HFFc6 (cell line): ENCODE results near the gene FRMD3. TPM values are rescaled to one million over a fixed set of nuclear protein-coding genes. Genes with fewer than 3 reads are reported as not detected.

ENCODE experiments used
- DNase-seq: peaks from one replicate; pipeline ENCODE4 v3.0.0-alpha.2; 2018
- H3K27ac Mint-ChIP-seq: 2 replicates; pipeline ENCODE4 v1.8.0; 2020; ENCODE audit warnings: mild to moderate bottlenecking, mixed read lengths
- H3K27me3 Mint-ChIP-seq: 2 replicates; pipeline ENCODE4 v1.8.0; 2021; ENCODE audit warnings: mild to moderate bottlenecking, moderate library complexity, mixed read lengths; ENCODE audit not compliant: insufficient read depth
- H3K36me3 Mint-ChIP-seq: 2 replicates; pipeline ENCODE4 v1.8.0; 2021; ENCODE audit warnings: low read depth, mixed read lengths
- H3K4me1 Mint-ChIP-seq: 2 replicates; pipeline ENCODE4 v1.8.0; 2020; ENCODE audit warnings: low read depth, mixed read lengths
- H3K4me3 Mint-ChIP-seq: 2 replicates; pipeline ENCODE4 v1.8.0; 2020; ENCODE audit warnings: mild to moderate bottlenecking, moderate library complexity, mixed read lengths
- H3K9me3 Mint-ChIP-seq: 2 replicates; pipeline ENCODE4 v1.8.0; 2020; ENCODE audit warnings: mild to moderate bottlenecking, mixed read lengths
- CTCF ChIP-seq: fragments of 200-600 bp; sonication (generic); IDR thresholded peaks from 2 replicates; pipeline ENCODE4 v1.5.0; 2021; ENCODE audit warnings: antibody characterized with exemption, mild to moderate bottlenecking
- total RNA-seq, 6 experiments: library from RNA; stranded (reverse); fragmentation: NEBNext Ultra II Directional; extraction: Animal tissue kit (Norgen Biotek cat#: 25700); gene quantifications; 2 replicates in 1 of 6; 3 replicates in 5 of 6; pipeline ENCODE4 v1.2.3, GENCODE V29; 2021

FRMD3 gene
- total RNA-seq, 6 experiments from 2014 or later = 4.0 to 14.9 (median 12.7) TPM

GRCh38 chr9:83199240-83199639, 339.0 kb downstream of the FRMD3 start:
- TF ChIP-seq CTCF = peak; percentile 66
- Mint-ChIP-seq H3K4me1 (no peaks in the 10 kb centered on the region), H3K4me3 (no peak overlapping the region), H3K36me3 (no peaks in the 10 kb centered on the region), H3K9me3 (no peaks in the 10 kb centered on the region), H3K27ac (no peak overlapping the region), H3K27me3 (peaks cover 9% of the 10 kb centered on the region)
- DNase-seq = peak; percentile 53

- no peak for TF ChIP-seq CTCF
- no peak for DNase-seq
- H3K27me3 Mint-ChIP-seq = peaks cover 9% of the 10 kb centered on the region
- H3K4me1 Mint-ChIP-seq = no peaks in the 10 kb centered on the region
- H3K36me3 Mint-ChIP-seq = no peaks in the 10 kb centered on the region
- no peaks in the 10 kb centered on the region for H3K9me3 Mint-ChIP-seq
- H3K4me3 Mint-ChIP-seq = no peak overlapping the region
- H3K27ac Mint-ChIP-seq = no peak overlapping the region
These were observed 339.8 kb downstream of the FRMD3 start for GRCh38 chr9:83198371-83198770.

GRCh38 chr9:83197591-83197990, 340.6 kb downstream of the FRMD3 start:
- peaks cover 9% of the 10 kb centered on the region for H3K27me3 Mint-ChIP-seq

GRCh38 chr9:83196946-83197345, 341.3 kb downstream of the FRMD3 start:
- Mint-ChIP-seq H3K36me3 (no peaks in the 10 kb centered on the region), H3K27me3 (peaks cover 9% of the 10 kb centered on the region), H3K27ac (no peak overlapping the region), H3K4me1 (no peaks in the 10 kb centered on the region), H3K9me3 (no peaks in the 10 kb centered on the region), H3K4me3 (no peak overlapping the region)
- TF ChIP-seq CTCF = no peak
- no peak for DNase-seq

More at GRCh38 chr9:83197591-83197990, 340.6 kb downstream of the FRMD3 start:
- Mint-ChIP-seq H3K9me3 (no peaks in the 10 kb centered on the region), H3K36me3 (no peaks in the 10 kb centered on the region), H3K4me3 (no peak overlapping the region), H3K4me1 (no peaks in the 10 kb centered on the region), H3K27ac (no peak overlapping the region)
- TF ChIP-seq CTCF = no peak
- DNase-seq = no peak

Other genes with a start within 250 kb of the FRMD3 start
- gene IDNK, start 84.7 kb upstream of the FRMD3 start, total RNA-seq = 1 to 10 TPM; 5.0 to 9.5 (median 8.5) TPM
- gene UBQLN1, start 169.6 kb upstream of the FRMD3 start, total RNA-seq = 100 to 1,000 TPM; 107 to 138 (median 126) TPM